SK-N-SH (cell line): Measurements from ENCODE around the gene PLOD3. TPM values are rescaled to one million over a fixed set of nuclear protein-coding genes. Genes with fewer than 3 reads are reported as not detected.

Experiments
- CTCF ChIA-PET: fragments of 300-600, 350-600 bp; formaldehyde crosslinking; extraction: SDS; loops from one replicate; lab custom pipeline; 2021; lab: Yijun Ruan, JAX
- POLR2A ChIA-PET: fragments of 350-600 bp; sonication (Branson Sonifier 250); formaldehyde crosslinking; extraction: SDS; loops from one replicate; lab custom pipeline; 2020; ENCODE audit warnings: antibody characterized with exemption, inconsistent platforms; lab: Yijun Ruan, JAX
- DNase-seq: peaks from one replicate; pipeline ENCODE4 v3.0.0; 2012
- H2AFZ ChIP-seq: fragments of 200-600 bp; sonication (generic); 2 replicates; pipeline ENCODE4 v1.8.1; 2016; ENCODE audit warnings: antibody characterized with exemption, mild to moderate bottlenecking, low read depth
- H3F3A ChIP-seq: fragments of 200-600 bp; sonication (generic); replicated peaks from 2 replicates; pipeline ENCODE3; 2016; ENCODE audit warnings: antibody characterized with exemption, mild to moderate bottlenecking; ENCODE audit not compliant: insufficient read depth
- H3K27ac ChIP-seq, 2 experiments: fragments of 200-500 bp in 1 of 2; fragments of 200-600 bp in 1 of 2; sonication (Bioruptor generic) in 1 of 2; sonication (generic), shearing (Covaris generic) in 1 of 2; 2 replicates each; pipeline versions ENCODE4 v1.5.1 to v1.6.1; 2014 to 2016; ENCODE audit warnings: low read depth in 2 of 2, inconsistent platforms in 1 of 2, low read length in 1 of 2, mild to moderate bottlenecking in 1 of 2, mixed read lengths in 1 of 2
- H3K27me3 ChIP-seq: fragments of 200-600 bp; sonication (generic), shearing (Covaris generic); 2 replicates; pipeline ENCODE4 v1.6.1; 2016; ENCODE audit warnings: mixed run types; ENCODE audit not compliant: insufficient read depth
- H3K36me3 ChIP-seq, 2 experiments: fragments of 200-500 bp in 1 of 2; fragments of 200-600 bp in 1 of 2; sonication (Bioruptor generic) in 1 of 2; sonication (generic) in 1 of 2; replicated peaks in 1 of 2; 2 replicates each; pipeline versions ENCODE3 to v1.5.1; 2014 to 2016; ENCODE audit warnings: low read length in 1 of 2, mild to moderate bottlenecking in 1 of 2; ENCODE audit not compliant: insufficient read depth in 2 of 2, control insufficient read depth in 1 of 2
- H3K4me1 ChIP-seq, 2 experiments: fragments of 200-500 bp in 1 of 2; fragments of 200-600 bp in 1 of 2; sonication (Bioruptor generic) in 1 of 2; sonication (generic), shearing (Covaris generic) in 1 of 2; 2 replicates each; pipeline versions ENCODE4 v1.5.1 to v1.6.1; 2014 to 2016; ENCODE audit warnings: low read depth in 1 of 2, low read length in 1 of 2, mixed run types in 1 of 2; ENCODE audit not compliant: insufficient read depth in 2 of 2, control insufficient read depth in 1 of 2
- H3K4me2 ChIP-seq: fragments of 200-600 bp; sonication (generic), shearing (Covaris generic); 2 replicates; pipeline ENCODE4 v1.6.1; 2017; ENCODE audit warnings: mixed run types
- H3K4me3 ChIP-seq, 2 experiments: fragments of 200-500 bp in 1 of 2; fragments of 200-600 bp in 1 of 2; sonication (Bioruptor generic) in 1 of 2; sonication (generic), shearing (Covaris generic) in 1 of 2; 2 replicates each; pipeline versions ENCODE4 v1.5.1 to v1.8.1; 2014 to 2016; ENCODE audit warnings: low read depth in 2 of 2, inconsistent platforms in 1 of 2, low read length in 1 of 2, mild to moderate bottlenecking in 1 of 2, mixed read lengths in 1 of 2, moderate library complexity in 1 of 2
- H3K79me2 ChIP-seq: fragments of 200-600 bp; sonication (generic); 2 replicates; pipeline ENCODE4 v1.8.1; 2017; ENCODE audit warnings: mild to moderate bottlenecking; ENCODE audit not compliant: insufficient read depth
- H3K9ac ChIP-seq: fragments of 200-600 bp; sonication (generic); 2 replicates; pipeline ENCODE4 v1.6.1; 2017; ENCODE audit warnings: mixed run types
- H3K9me2 ChIP-seq: fragments of 200-600 bp; sonication (generic); 2 replicates; pipeline ENCODE4 v1.6.1; 2017; ENCODE audit warnings: mixed run types
- H3K9me3 ChIP-seq: fragments of 200-600 bp; sonication (generic); 2 replicates; pipeline ENCODE4 v1.6.1; 2017; ENCODE audit warnings: mixed run types, mild to moderate bottlenecking, moderate library complexity
- H4K20me1 ChIP-seq: fragments of 200-600 bp; sonication (generic); 2 replicates; pipeline ENCODE4 v1.6.1; 2017; ENCODE audit warnings: mild to moderate bottlenecking, mixed run types; ENCODE audit not compliant: insufficient read depth
- CHD2 ChIP-seq: fragments of 150-350 bp; IDR thresholded peaks from 2 replicates; pipeline ENCODE4 v1.6.1; 2018; ENCODE audit warnings: low read length; ENCODE audit not compliant: partially characterized antibody
- EP300 ChIP-seq, 2 experiments: IDR thresholded peaks; 2 replicates each; pipeline versions ENCODE4 v1.4.0 to v1.6.1; 2012; ENCODE audit warnings: borderline replicate concordance in 1 of 2, low read depth in 1 of 2, low read length in 1 of 2
- EZH2phosphoT487 ChIP-seq: fragments of 200-600 bp; sonication (generic); IDR thresholded peaks from 2 replicates; pipeline ENCODE4 v1.6.1; 2017; ENCODE audit warnings: low read depth, mixed run types, mild to moderate bottlenecking, antibody characterized with exemption, moderate library complexity, borderline replicate concordance
- FOXM1 ChIP-seq: IDR thresholded peaks from 2 replicates; pipeline ENCODE4 v1.4.0; 2012; ENCODE audit warnings: low read depth, mild to moderate bottlenecking
- GABPA ChIP-seq: IDR thresholded peaks from 2 replicates; pipeline ENCODE4 v1.4.0; 2012; ENCODE audit warnings: low read depth, mild to moderate bottlenecking
- JUND ChIP-seq: IDR thresholded peaks from 2 replicates; pipeline ENCODE4 v1.4.0; 2012
- NRF1 ChIP-seq: IDR thresholded peaks from 2 replicates; pipeline ENCODE4 v1.6.1; 2012; ENCODE audit warnings: low read depth, mild to moderate bottlenecking, low read length
- POLR2AphosphoS5 ChIP-seq: IDR thresholded peaks from 2 replicates; pipeline ENCODE4 v1.6.1; 2012; ENCODE audit warnings: low read depth, low read length
- RAD21 ChIP-seq: IDR thresholded peaks from 2 replicates; pipeline ENCODE4 v1.6.1; 2012; ENCODE audit warnings: mild to moderate bottlenecking, low read length
- RCOR1 ChIP-seq: fragments of 150-350 bp; IDR thresholded peaks from 2 replicates; pipeline ENCODE4 v1.6.1; 2017; ENCODE audit warnings: antibody characterized with exemption, low read length
- RFX5 ChIP-seq: IDR thresholded peaks from 2 replicates; pipeline ENCODE4 v1.6.1; 2012; ENCODE audit warnings: mild to moderate bottlenecking, improper control_type of control experiment, low read length
- SIN3A ChIP-seq: IDR thresholded peaks from 2 replicates; pipeline ENCODE4 v1.6.1; 2012; ENCODE audit warnings: low read depth, mild to moderate bottlenecking, low read length, moderate library complexity, borderline replicate concordance
- SMC3 ChIP-seq: IDR thresholded peaks from 2 replicates; pipeline ENCODE4 v1.6.1; 2012; ENCODE audit warnings: low read depth, low read length, improper control_type of control experiment
- TCF12 ChIP-seq: IDR thresholded peaks from 2 replicates; pipeline ENCODE4 v1.4.0; 2012
- USF1 ChIP-seq: IDR thresholded peaks from 2 replicates; pipeline ENCODE4 v1.4.0; 2012; ENCODE audit warnings: low read depth, borderline replicate concordance
- YY1 ChIP-seq: IDR thresholded peaks from 2 replicates; pipeline ENCODE4 v1.4.0; 2012; ENCODE audit warnings: low read depth, mild to moderate bottlenecking
- WGBS: methylation state at CpG from one replicate; pipeline ENCODE4 v1.1.6; 2017; ENCODE audit warnings: low lambda C conversion rate; 5-methylcytosine and 5-hydroxymethylcytosine counted together
- polyA plus RNA-seq, 3 experiments: library from polyadenylated mRNA; depleted of rRNA; stranded (reverse); fragments of >200 nt; gene quantifications; 2 replicates each; pipeline ENCODE4 v1.2.3, GENCODE V29; 2012
- TF ChIP-seq, protein P1 (sequence below): IDR thresholded peaks from 2 replicates; pipeline ENCODE4 v1.4.0; 2012; ENCODE audit warnings: low read depth

Gene PLOD3
- polyA plus RNA-seq, 1 of the 3 experiments (the other 2 are of a cell fraction) = 276 TPM

- CTCF ChIA-PET = interaction anchor here (1.1 to 6.7 kb wide), 8 partner anchors 11 to 109 kb away, joined by 3 to 43 read pairs (median 5); partner anchors contain the start of gene FIS1
- H4K20me1 ChIP-seq = no peaks in the 10 kb centered on the region
- H2AFZ ChIP-seq = no peak overlapping the region
- no peaks in the 10 kb centered on the region for H3K36me3 ChIP-seq
- H3K27ac ChIP-seq = no peak overlapping the region
- peaks cover 7% of the 10 kb centered on the region for H3F3A ChIP-seq
- no peaks in the 10 kb centered on the region for H3K9me3 ChIP-seq
- peaks cover 8 to 22% of the 10 kb centered on the region in 2 experiments; a peak in 3 of 4 replicates for H3K4me1 ChIP-seq
- TF ChIP-seq EZH2phosphoT487 (no peak), POLR2AphosphoS5 (no peak), USF1 (no peak), FOXM1 (no peak), CHD2 (no peak), YY1 (no peak), RFX5 (no peak), RCOR1 (no peak), NRF1 (no peak), JUND (no peak), TCF12 (no peak), SMC3 (no peak), SIN3A (no peak)
- TF ChIP-seq, protein P1, sequence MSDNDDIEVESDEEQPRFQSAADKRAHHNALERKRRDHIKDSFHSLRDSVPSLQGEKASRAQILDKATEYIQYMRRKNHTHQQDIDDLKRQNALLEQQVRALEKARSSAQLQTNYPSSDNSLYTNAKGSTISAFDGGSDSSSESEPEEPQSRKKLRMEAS = no peak
- TF ChIP-seq, all 33 proteins: peak for 0
- H3K27me3 ChIP-seq = peaks cover 11% of the 10 kb centered on the region; the same call in 1 of the 2 replicates
- 76% methylated on average over 16 of the region's 16 CpGs for WGBS
- no peak overlapping the region for H3K4me3 ChIP-seq
- peak; percentile 80 for DNase-seq
- no peak overlapping the region for H3K9ac ChIP-seq
- no peaks in the 10 kb centered on the region for H3K79me2 ChIP-seq
- no peaks in the 10 kb centered on the region for H3K9me2 ChIP-seq
- no peak overlapping the region for H3K4me2 ChIP-seq
- POLR2A ChIA-PET = interaction anchor here (0.6 to 2.0 kb wide), 3 partner anchors 8 to 567 kb away, joined by 3 to 8 read pairs (median 4); partner anchors contain the start of gene VGF
These were observed 43.6 kb downstream of the PLOD3 start for GRCh38 chr7:101173752-101174244.

GRCh38 chr7:101172854-101173751, 44.3 kb downstream of the PLOD3 start:
- no peak overlapping the region for H3K27ac ChIP-seq
- H3K9me3 ChIP-seq = no peaks in the 10 kb centered on the region
- WGBS = 83% methylated on average over 41 of the region's 53 CpGs
- H3K4me1 ChIP-seq = peaks cover 15 to 28% of the 10 kb centered on the region in 2 experiments
- H3K79me2 ChIP-seq = no peaks in the 10 kb centered on the region
- no peak overlapping the region for H3K9ac ChIP-seq
- no peaks in the 10 kb centered on the region for H4K20me1 ChIP-seq
- H3K27me3 ChIP-seq = peaks cover 6% of the 10 kb centered on the region; the same call in 1 of the 2 replicates
- no peak overlapping the region for H3K4me3 ChIP-seq
- no peaks in the 10 kb centered on the region for H3K9me2 ChIP-seq
- no peaks in the 10 kb centered on the region for H3K36me3 ChIP-seq
- TF ChIP-seq GABPA = no peak
- no peak for TF ChIP-seq EP300 (IDR thresholded peaks at IDR 0.05; ENCODE audit: borderline replicate concordance in 1 of 2, low read depth in 1 of 2, low read length in 1 of 2)
- no peak for TF ChIP-seq JUND
- TF ChIP-seq SIN3A = no peak
- TF ChIP-seq RAD21 = no peak
- POLR2A ChIA-PET = interaction anchor here (2.0 kb wide), 1 partner anchor 7 kb away, joined by 8 read pairs; the partner anchor contains the start of gene VGF
- peaks cover 14% of the 10 kb centered on the region for H3F3A ChIP-seq
- peak; percentile 33 for DNase-seq
- CTCF ChIA-PET = interaction anchor here (1.1 to 6.7 kb wide), 8 partner anchors 11 to 110 kb away, joined by 3 to 43 read pairs (median 5); partner anchors contain the start of gene FIS1
- H3K4me2 ChIP-seq = no peak overlapping the region
- no peak overlapping the region for H2AFZ ChIP-seq
